ENCODE results near the gene HMHB1.

Gene HMHB1

GRCh38 chr5:143812085-143812705, at the start of gene HMHB1:
Gene HMHB1, plus strand, starts transcription at chr5:143812161.
- DNase-seq, result no peak

- no peak for DNase-seq
These were observed 49.2 kb upstream of the HMHB1 start for GRCh38 chr5:143762636-143763220.

- no peak for DNase-seq
These were observed 44.8 kb upstream of the HMHB1 start for GRCh38 chr5:143767162-143767561.

- no peak for DNase-seq
These were observed 42.8 kb upstream of the HMHB1 start for GRCh38 chr5:143769026-143769786.

- no peak for DNase-seq
These were observed 41.5 kb upstream of the HMHB1 start for GRCh38 chr5:143770450-143770849.

- DNase-seq, result no peak
These were observed 40.8 kb upstream of the HMHB1 start for GRCh38 chr5:143771189-143771588.

- no peak for DNase-seq
These were observed 40.4 kb upstream of the HMHB1 start for GRCh38 chr5:143771602-143772001.

- DNase-seq, result no peak
These were observed 39.3 kb upstream of the HMHB1 start for GRCh38 chr5:143772621-143773020.

- DNase-seq, result no peak
These were observed 36.7 kb upstream of the HMHB1 start for GRCh38 chr5:143775258-143775657.

GRCh38 chr5:143776951-143777350, 35.0 kb upstream of the HMHB1 start:
- DNase-seq, result no peak

- DNase-seq, result no peak
These were observed 32.5 kb upstream of the HMHB1 start for GRCh38 chr5:143779506-143779905.

GRCh38 chr5:143781993-143782520, 29.9 kb upstream of the HMHB1 start:
- no peak for DNase-seq

- DNase-seq, result no peak
These were observed 29.2 kb upstream of the HMHB1 start for GRCh38 chr5:143782588-143783386.

GRCh38 chr5:143788401-143788800, 23.6 kb upstream of the HMHB1 start:
- no peak for DNase-seq

- DNase-seq, result no peak
These were observed 21.4 kb upstream of the HMHB1 start for GRCh38 chr5:143790457-143791112.

GRCh38 chr5:143791848-143792731, 19.9 kb upstream of the HMHB1 start:
- DNase-seq, result no peak

GRCh38 chr5:143793249-143793648, 18.7 kb upstream of the HMHB1 start:
- no peak for DNase-seq

- DNase-seq, result no peak
These were observed 15.8 kb upstream of the HMHB1 start for GRCh38 chr5:143796125-143796524.

- no peak for DNase-seq
These were observed 15.2 kb upstream of the HMHB1 start for GRCh38 chr5:143796753-143797152.

- DNase-seq, result no peak
These were observed 11.2 kb upstream of the HMHB1 start for GRCh38 chr5:143800715-143801114.

- DNase-seq, result no peak
These were observed 10.6 kb upstream of the HMHB1 start for GRCh38 chr5:143801252-143801939.

Measured in NCI-H1105 (cell line).